Fibroblast of skin of scalp (primary cell): ENCODE measurements around the gene PKP4.
A peak's percentile ranks its signal among the peaks of the same experiment; 100 is the strongest.

ENCODE experiments used
- DNase-seq: peaks from one replicate; pipeline ENCODE4 v3.0.0-alpha.2; 2013

Gene PKP4

GRCh38 chr2:158546412-158547144 lies 89.8 kb downstream of the PKP4 start:
- no peak for DNase-seq

GRCh38 chr2:158553257-158553656 lies 96.5 kb downstream of the PKP4 start:
- DNase-seq, result no peak

GRCh38 chr2:158554996-158555395 lies 98.2 kb downstream of the PKP4 start:
- no peak for DNase-seq

- no peak for DNase-seq
Measured at GRCh38 chr2:158556124-158556523, 99.4 kb downstream of the PKP4 start.

GRCh38 chr2:158557752-158558151 lies 101.0 kb downstream of the PKP4 start:
- DNase-seq, result no peak

- DNase-seq, result no peak
Measured at GRCh38 chr2:158559252-158559651, 102.5 kb downstream of the PKP4 start.

GRCh38 chr2:158560259-158560658 lies 103.5 kb downstream of the PKP4 start:
- no peak for DNase-seq

GRCh38 chr2:158561054-158561453 lies 104.3 kb downstream of the PKP4 start:
- no peak for DNase-seq

- DNase-seq, result no peak
Measured at GRCh38 chr2:158567208-158567607, 110.5 kb downstream of the PKP4 start.

- DNase-seq, result no peak
Measured at GRCh38 chr2:158569284-158569683, 112.5 kb downstream of the PKP4 start.

- no peak for DNase-seq
Measured at GRCh38 chr2:158570869-158571268, 114.1 kb downstream of the PKP4 start.

- no peak for DNase-seq
Measured at GRCh38 chr2:158573739-158574138, 117.0 kb downstream of the PKP4 start.

GRCh38 chr2:158575051-158575635 lies 118.4 kb downstream of the PKP4 start:
- DNase-seq, result peak; percentile 13

- DNase-seq, result no peak
Measured at GRCh38 chr2:158577141-158577540, 120.4 kb downstream of the PKP4 start.

GRCh38 chr2:158578703-158579330 lies 122.1 kb downstream of the PKP4 start:
- DNase-seq, result no peak

GRCh38 chr2:158579928-158580327 lies 123.2 kb downstream of the PKP4 start:
- DNase-seq, result no peak

- DNase-seq, result no peak
Measured at GRCh38 chr2:158580760-158581159, 124.0 kb downstream of the PKP4 start.

GRCh38 chr2:158582670-158583069 lies 125.9 kb downstream of the PKP4 start:
- no peak for DNase-seq

- no peak for DNase-seq
Measured at GRCh38 chr2:158583923-158584322, 127.2 kb downstream of the PKP4 start.

GRCh38 chr2:158586491-158586890 lies 129.7 kb downstream of the PKP4 start:
- peak; percentile 67 for DNase-seq

- DNase-seq, result no peak
Measured at GRCh38 chr2:158589303-158589702, 132.6 kb downstream of the PKP4 start.

GRCh38 chr2:158598862-158599517 lies 142.2 kb downstream of the PKP4 start:
- DNase-seq, result no peak

- DNase-seq, result no peak
Measured at GRCh38 chr2:158599609-158600008, 142.9 kb downstream of the PKP4 start.
